GM23338 (cell line): ENCODE measurements around the gene STPG4. TPM values are rescaled to one million over a fixed set of nuclear protein-coding genes. Genes with fewer than 3 reads are reported as not detected.

Experiments used
- ATAC-seq: fragments of 200-7000 bp; cut with Tn5 transposase; 3 replicates; pipeline ENCODE4 v1.9.1; 2020
- DNase-seq: peaks from one replicate; pipeline ENCODE4 v3.0.0-alpha.2; 2015; ENCODE audit warnings: low spot score
- H2AFZ ChIP-seq: fragments of 200-600 bp; sonication (generic); 2 replicates; pipeline ENCODE4 v1.8.0; 2016; ENCODE audit warnings: antibody characterized with exemption, mild to moderate bottlenecking, moderate library complexity
- H3F3A ChIP-seq: fragments of 200-600 bp; sonication (generic); replicated peaks from 2 replicates; pipeline ENCODE4 v1.8.0; 2017; ENCODE audit warnings: antibody characterized with exemption, mixed run types, low read depth
- H3K27ac ChIP-seq: fragments of 200-600 bp; sonication (generic); 2 replicates; pipeline ENCODE4 v1.6.1; 2016; ENCODE audit warnings: low read depth
- H3K27me3 ChIP-seq: fragments of 200-600 bp; sonication (generic); 2 replicates; pipeline ENCODE4 v1.8.0; 2016; ENCODE audit warnings: mild to moderate bottlenecking, mixed run types, moderate library complexity; ENCODE audit not compliant: insufficient read depth
- H3K36me3 ChIP-seq: fragments of 200-600 bp; sonication (generic); 2 replicates; pipeline ENCODE4 v1.8.0; 2016; ENCODE audit warnings: mild to moderate bottlenecking; ENCODE audit not compliant: insufficient read depth
- H3K4me1 ChIP-seq: fragments of 200-600 bp; sonication (generic); 2 replicates; pipeline ENCODE4 v1.8.0; 2016; ENCODE audit warnings: mild to moderate bottlenecking, moderate library complexity; ENCODE audit not compliant: insufficient read depth
- H3K4me2 ChIP-seq: fragments of 200-600 bp; sonication (generic); 2 replicates; pipeline ENCODE4 v1.7.1; 2017; ENCODE audit warnings: mixed run types
- H3K4me3 ChIP-seq: fragments of 200-600 bp; sonication (generic); 2 replicates; pipeline ENCODE4 v1.6.1; 2016; ENCODE audit warnings: mixed run types
- H3K79me2 ChIP-seq: fragments of 200-600 bp; sonication (generic); replicated peaks from 2 replicates; pipeline ENCODE4 v1.8.0; 2017; ENCODE audit warnings: mild to moderate bottlenecking; ENCODE audit not compliant: insufficient read depth
- H3K9me2 ChIP-seq: fragments of 200-600 bp; sonication (generic); 2 replicates; pipeline ENCODE4 v1.8.0; 2017; ENCODE audit not compliant: insufficient read depth
- H4K20me1 ChIP-seq: fragments of 200-600 bp; sonication (generic); replicated peaks from 2 replicates; pipeline ENCODE4 v1.8.0; 2017; ENCODE audit warnings: mild to moderate bottlenecking; ENCODE audit not compliant: insufficient read depth
- H3K27ac Mint-ChIP-seq: 2 replicates; pipeline ENCODE4 v1.8.0; 2020; ENCODE audit warnings: inconsistent platforms, mild to moderate bottlenecking, moderate library complexity, mixed read lengths
- H3K27me3 Mint-ChIP-seq: 3 replicates; pipeline ENCODE4 v1.8.0; 2022; ENCODE audit warnings: low read depth, mild to moderate bottlenecking, moderate library complexity, mixed read lengths, inconsistent platforms; ENCODE audit not compliant: insufficient read depth, poor library complexity
- H3K36me3 Mint-ChIP-seq: 3 replicates; pipeline ENCODE4 v1.8.0; 2021; ENCODE audit warnings: low read depth, mild to moderate bottlenecking, inconsistent platforms, moderate library complexity, mixed read lengths
- H3K4me1 Mint-ChIP-seq: 3 replicates; pipeline ENCODE4 v1.8.0; 2020; ENCODE audit warnings: mild to moderate bottlenecking, inconsistent platforms, mixed read lengths
- H3K4me3 Mint-ChIP-seq: 3 replicates; pipeline ENCODE4 v1.8.0; 2021; ENCODE audit warnings: moderate library complexity, mild to moderate bottlenecking, inconsistent platforms, mixed read lengths
- H3K9me3 Mint-ChIP-seq: 3 replicates; pipeline ENCODE4 v1.8.0; 2020; ENCODE audit warnings: moderate library complexity, mild to moderate bottlenecking, inconsistent platforms, mixed read lengths
- EZH2 ChIP-seq: fragments of 200-600 bp; sonication (generic); IDR thresholded peaks from one replicate; pipeline ENCODE4 v1.8.0; 2017; ENCODE audit warnings: antibody characterized with exemption, mild to moderate bottlenecking, low read depth; ENCODE audit not compliant: unreplicated experiment
- EZH2phosphoT487 ChIP-seq: fragments of 200-600 bp; sonication (generic); IDR thresholded peaks from one replicate; pipeline ENCODE4 v1.8.1; 2018; ENCODE audit warnings: antibody characterized with exemption; ENCODE audit not compliant: unreplicated experiment
- JUNB ChIP-seq: IDR thresholded peaks from one replicate; pipeline ENCODE4 v1.6.1; 2016; ENCODE audit warnings: antibody characterized with exemption; ENCODE audit not compliant: unreplicated experiment
- NANOG ChIP-seq: IDR thresholded peaks from 2 replicates; pipeline ENCODE4 v1.6.1; 2016; ENCODE audit warnings: antibody characterized with exemption, borderline replicate concordance
- POLR2AphosphoS5 ChIP-seq: IDR thresholded peaks from 2 replicates; pipeline ENCODE4 v1.6.1; 2016; ENCODE audit warnings: antibody characterized with exemption, low read depth
- STAT1 ChIP-seq: IDR thresholded peaks from one replicate; pipeline ENCODE4 v1.6.1; 2016; ENCODE audit warnings: antibody characterized with exemption; ENCODE audit not compliant: unreplicated experiment
- ZNF114 ChIP-seq: fragments of 250-450 bp; sonication (Bioruptor Pico); IDR thresholded peaks from 2 replicates; pipeline ENCODE4 v1.5.0; 2020; ENCODE audit warnings: mild to moderate bottlenecking, moderate library complexity
- ZNF331 ChIP-seq: fragments of 250-450 bp; sonication (Bioruptor Pico); IDR thresholded peaks from 2 replicates; pipeline ENCODE4 v1.5.0; 2020; ENCODE audit warnings: low read depth, mild to moderate bottlenecking, moderate library complexity
- polyA plus RNA-seq: library from polyadenylated mRNA; unstranded; fragments of >200 nt; fragmentation: Nextera tagmentation; extraction: Ambion mirVana; gene quantifications from 2 replicates; pipeline ENCODE4 v1.2.1, GENCODE V29; 2016
- total RNA-seq: library from RNA; depleted of rRNA; stranded (reverse); fragments of >200 nt; shearing (Covaris generic); gene quantifications from 2 replicates; pipeline ENCODE4 v1.2.3, GENCODE V29; 2014
- TF ChIP-seq, protein P1 (sequence below), 2 experiments: fragments of 200-600 bp in 1 of 2; sonication (generic) in 1 of 2; conservative IDR thresholded peaks; 2 replicates each; pipeline versions ENCODE4 v1.5.1 to v1.6.1; 2016 to 2017; ENCODE audit warnings: antibody characterized with exemption in 2 of 2, low read depth in 2 of 2, mild to moderate bottlenecking in 2 of 2, moderate library complexity in 1 of 2
- TF ChIP-seq, protein P2 (sequence below): IDR thresholded peaks from one replicate; pipeline ENCODE4 v1.6.1; 2018; ENCODE audit warnings: antibody characterized with exemption; ENCODE audit not compliant: unreplicated experiment

Gene STPG4
- total and polyA plus RNA-seq, 2 experiments from 2014 or later: 0.28 TPM; not detected in 1

DNA sequence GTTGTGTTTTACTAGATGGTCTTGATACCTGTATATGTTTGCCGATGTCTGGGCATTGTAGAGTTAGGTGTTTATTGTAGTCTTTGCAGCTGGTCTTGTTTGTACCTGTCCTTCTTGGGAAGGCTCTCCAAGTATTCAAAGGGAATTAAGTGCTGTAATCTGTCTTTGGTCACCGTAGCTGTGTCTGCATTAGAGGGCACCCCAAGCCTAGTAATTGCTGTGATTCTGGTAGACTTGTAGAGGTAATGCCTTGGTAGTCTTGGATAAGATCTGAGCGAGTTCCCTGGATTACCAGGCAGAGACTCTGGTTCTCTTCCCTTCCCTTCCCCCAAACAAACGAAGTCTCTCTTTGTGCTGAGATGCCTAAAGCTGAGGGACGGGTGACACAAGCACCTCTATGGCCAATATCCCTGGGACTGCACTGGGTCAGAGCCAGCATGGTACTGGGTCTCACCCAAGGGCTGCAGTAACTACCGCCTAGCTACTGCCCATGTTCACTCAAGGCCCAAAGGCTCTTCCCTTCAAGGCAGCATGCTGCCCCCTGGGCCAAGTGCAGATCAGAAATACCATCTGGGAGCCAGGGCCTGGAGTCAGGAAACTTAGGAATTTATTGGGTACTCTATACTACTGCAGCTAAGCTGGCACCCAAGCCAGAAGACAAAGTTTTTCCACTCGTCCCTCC, 27.1 kb downstream of the STPG4 start:
- Mint-ChIP-seq H3K27ac (no peak overlapping the region), H3K4me1 (peaks cover 13% of the 10 kb centered on the region), H3K27me3 (no peaks in the 10 kb centered on the region), H3K4me3 (no peak overlapping the region), H3K9me3 (peaks cover 12% of the 10 kb centered on the region; the same call in 2 of the 3 replicates), H3K36me3 (peaks cover 4% of the 10 kb centered on the region; the same call in 2 of the 3 replicates)
- Histone ChIP-seq H3K36me3 (no peaks in the 10 kb centered on the region), H3K4me1 (peaks cover 7% of the 10 kb centered on the region; the same call in 1 of the 2 replicates), H3K9me2 (no peaks in the 10 kb centered on the region), H4K20me1 (no peaks in the 10 kb centered on the region), H3K27ac (no peak overlapping the region), H2AFZ (peak overlapping the region; percentile 21; the same call in 1 of the 2 replicates), H3K79me2 (no peaks in the 10 kb centered on the region), H3K27me3 (no peaks in the 10 kb centered on the region), H3F3A (no peaks in the 10 kb centered on the region), H3K4me3 (no peak overlapping the region), H3K4me2 (no peak overlapping the region)
- peak; percentile 11 for DNase-seq
- TF ChIP-seq, protein P1, sequence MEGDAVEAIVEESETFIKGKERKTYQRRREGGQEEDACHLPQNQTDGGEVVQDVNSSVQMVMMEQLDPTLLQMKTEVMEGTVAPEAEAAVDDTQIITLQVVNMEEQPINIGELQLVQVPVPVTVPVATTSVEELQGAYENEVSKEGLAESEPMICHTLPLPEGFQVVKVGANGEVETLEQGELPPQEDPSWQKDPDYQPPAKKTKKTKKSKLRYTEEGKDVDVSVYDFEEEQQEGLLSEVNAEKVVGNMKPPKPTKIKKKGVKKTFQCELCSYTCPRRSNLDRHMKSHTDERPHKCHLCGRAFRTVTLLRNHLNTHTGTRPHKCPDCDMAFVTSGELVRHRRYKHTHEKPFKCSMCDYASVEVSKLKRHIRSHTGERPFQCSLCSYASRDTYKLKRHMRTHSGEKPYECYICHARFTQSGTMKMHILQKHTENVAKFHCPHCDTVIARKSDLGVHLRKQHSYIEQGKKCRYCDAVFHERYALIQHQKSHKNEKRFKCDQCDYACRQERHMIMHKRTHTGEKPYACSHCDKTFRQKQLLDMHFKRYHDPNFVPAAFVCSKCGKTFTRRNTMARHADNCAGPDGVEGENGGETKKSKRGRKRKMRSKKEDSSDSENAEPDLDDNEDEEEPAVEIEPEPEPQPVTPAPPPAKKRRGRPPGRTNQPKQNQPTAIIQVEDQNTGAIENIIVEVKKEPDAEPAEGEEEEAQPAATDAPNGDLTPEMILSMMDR (conservative IDR thresholded peaks at IDR 0.05; ENCODE audit: low read depth in 2 of 2): peak in 1 of 2 experiments; percentile 58; a peak in 3 of 4 replicates
- no peak for TF ChIP-seq EZH2
- ATAC-seq: peak; percentile 48

DNA sequence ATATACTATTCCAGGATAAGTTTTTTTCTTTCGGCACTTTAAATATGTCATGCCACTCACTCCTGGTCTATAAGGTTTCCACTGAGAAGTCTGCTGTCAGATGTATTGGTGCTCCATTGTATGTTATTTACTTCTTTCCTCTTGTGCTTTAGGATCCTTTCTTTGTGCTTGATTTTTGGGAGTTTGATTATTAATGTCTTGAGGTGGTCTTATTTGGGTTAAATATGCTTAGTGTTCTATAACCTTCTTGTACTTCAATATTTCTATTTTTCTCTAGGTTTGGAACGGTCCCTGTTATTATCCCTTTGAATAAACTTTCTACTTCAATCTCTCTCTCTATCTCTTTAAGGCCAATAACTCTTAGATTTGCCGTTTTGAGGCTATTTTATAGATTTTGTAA, 28.3 kb downstream of the STPG4 start:
- H3K9me2 ChIP-seq: no peaks in the 10 kb centered on the region
- no peak overlapping the region for H3K27ac ChIP-seq
- no peaks in the 10 kb centered on the region for H3K27me3 ChIP-seq
- Mint-ChIP-seq H3K4me1 (peaks cover 13% of the 10 kb centered on the region), H3K27me3 (peaks cover under 1% of the 10 kb centered on the region), H3K4me3 (no peak overlapping the region), H3K27ac (no peak overlapping the region), H3K36me3 (peaks cover 4% of the 10 kb centered on the region; the same call in 2 of the 3 replicates), H3K9me3 (peaks cover 12% of the 10 kb centered on the region; the same call in 2 of the 3 replicates)
- H3K36me3 ChIP-seq: no peaks in the 10 kb centered on the region
- H2AFZ ChIP-seq: no peak overlapping the region
- peaks cover 7% of the 10 kb centered on the region; the same call in 1 of the 2 replicates for H3K4me1 ChIP-seq
- no peak for ATAC-seq
- H3K4me2 ChIP-seq: no peak overlapping the region
- DNase-seq: no peak
- H3F3A ChIP-seq: no peaks in the 10 kb centered on the region
- H3K4me3 ChIP-seq: no peak overlapping the region
- no peaks in the 10 kb centered on the region for H3K79me2 ChIP-seq
- no peaks in the 10 kb centered on the region for H4K20me1 ChIP-seq
- no peak for TF ChIP-seq NANOG
- TF ChIP-seq ZNF114 (CRISPR knock-in tag): no peak
- TF ChIP-seq STAT1: no peak
- TF ChIP-seq EZH2phosphoT487: no peak
- TF ChIP-seq POLR2AphosphoS5: no peak
- TF ChIP-seq ZNF331 (CRISPR knock-in tag): no peak
- TF ChIP-seq JUNB: no peak
- TF ChIP-seq, protein P2, sequence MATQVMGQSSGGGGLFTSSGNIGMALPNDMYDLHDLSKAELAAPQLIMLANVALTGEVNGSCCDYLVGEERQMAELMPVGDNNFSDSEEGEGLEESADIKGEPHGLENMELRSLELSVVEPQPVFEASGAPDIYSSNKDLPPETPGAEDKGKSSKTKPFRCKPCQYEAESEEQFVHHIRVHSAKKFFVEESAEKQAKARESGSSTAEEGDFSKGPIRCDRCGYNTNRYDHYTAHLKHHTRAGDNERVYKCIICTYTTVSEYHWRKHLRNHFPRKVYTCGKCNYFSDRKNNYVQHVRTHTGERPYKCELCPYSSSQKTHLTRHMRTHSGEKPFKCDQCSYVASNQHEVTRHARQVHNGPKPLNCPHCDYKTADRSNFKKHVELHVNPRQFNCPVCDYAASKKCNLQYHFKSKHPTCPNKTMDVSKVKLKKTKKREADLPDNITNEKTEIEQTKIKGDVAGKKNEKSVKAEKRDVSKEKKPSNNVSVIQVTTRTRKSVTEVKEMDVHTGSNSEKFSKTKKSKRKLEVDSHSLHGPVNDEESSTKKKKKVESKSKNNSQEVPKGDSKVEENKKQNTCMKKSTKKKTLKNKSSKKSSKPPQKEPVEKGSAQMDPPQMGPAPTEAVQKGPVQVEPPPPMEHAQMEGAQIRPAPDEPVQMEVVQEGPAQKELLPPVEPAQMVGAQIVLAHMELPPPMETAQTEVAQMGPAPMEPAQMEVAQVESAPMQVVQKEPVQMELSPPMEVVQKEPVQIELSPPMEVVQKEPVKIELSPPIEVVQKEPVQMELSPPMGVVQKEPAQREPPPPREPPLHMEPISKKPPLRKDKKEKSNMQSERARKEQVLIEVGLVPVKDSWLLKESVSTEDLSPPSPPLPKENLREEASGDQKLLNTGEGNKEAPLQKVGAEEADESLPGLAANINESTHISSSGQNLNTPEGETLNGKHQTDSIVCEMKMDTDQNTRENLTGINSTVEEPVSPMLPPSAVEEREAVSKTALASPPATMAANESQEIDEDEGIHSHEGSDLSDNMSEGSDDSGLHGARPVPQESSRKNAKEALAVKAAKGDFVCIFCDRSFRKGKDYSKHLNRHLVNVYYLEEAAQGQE: no peak
